Mesendoderm (in vitro differentiated cells): ENCODE results near the gene PLEKHB2.

Experiments used
- DNase-seq: peaks from one replicate; pipeline ENCODE4 v3.0.0; 2013
- H2AK5ac ChIP-seq: 2 replicates; pipeline ENCODE4 v1.6.1; 2013; ENCODE audit warnings: low read length, inconsistent platforms
- H2BK120ac ChIP-seq: 2 replicates; pipeline ENCODE4 v1.6.1; 2013; ENCODE audit warnings: low read depth, mild to moderate bottlenecking, low read length, moderate library complexity, mixed read lengths
- H2BK15ac ChIP-seq: replicated peaks from 2 replicates; pipeline ENCODE4 v1.6.1; 2013; ENCODE audit warnings: low read depth, mild to moderate bottlenecking, moderate library complexity
- H2BK5ac ChIP-seq: 2 replicates; pipeline ENCODE4 v1.6.1; 2013; ENCODE audit warnings: low read length, inconsistent platforms
- H3K18ac ChIP-seq: 2 replicates; pipeline ENCODE4 v1.6.1; 2013; ENCODE audit warnings: mild to moderate bottlenecking, low read length, mixed read lengths
- H3K23ac ChIP-seq: one replicate; pipeline ENCODE4 v1.6.1; 2013; ENCODE audit warnings: low read length
- H3K27ac ChIP-seq: 2 replicates; pipeline ENCODE4 v1.5.1; 2013; ENCODE audit warnings: low read depth, mild to moderate bottlenecking, inconsistent platforms, low read length, moderate library complexity
- H3K27me3 ChIP-seq: 2 replicates; pipeline ENCODE4 v1.6.1; 2013; ENCODE audit warnings: low read length, control low read depth, mild to moderate bottlenecking, inconsistent platforms; ENCODE audit not compliant: insufficient read depth, poor library complexity
- H3K36me3 ChIP-seq: 2 replicates; pipeline ENCODE4 v1.6.1; 2013; ENCODE audit warnings: low read length, inconsistent platforms; ENCODE audit not compliant: control insufficient read depth, insufficient read depth
- H3K4ac ChIP-seq: one replicate; pipeline ENCODE4 v1.6.1; 2013; ENCODE audit warnings: low read depth, mild to moderate bottlenecking, low read length, moderate library complexity
- H3K4me1 ChIP-seq: 2 replicates; pipeline ENCODE4 v1.6.1; 2013; ENCODE audit warnings: low read depth, low read length, inconsistent platforms; ENCODE audit not compliant: control insufficient read depth
- H3K4me2 ChIP-seq: 2 replicates; pipeline ENCODE4 v1.6.1; 2013; ENCODE audit warnings: low read length
- H3K4me3 ChIP-seq: 2 replicates; pipeline ENCODE4 v1.5.1; 2013; ENCODE audit warnings: mild to moderate bottlenecking, low read length
- H3K56ac ChIP-seq: one replicate; pipeline ENCODE4 v1.6.1; 2013; ENCODE audit warnings: low read length
- H3K79me1 ChIP-seq: 2 replicates; pipeline ENCODE4 v1.6.1; 2013; ENCODE audit warnings: low read length, inconsistent platforms
- H3K79me2 ChIP-seq: 2 replicates; pipeline ENCODE4 v1.6.1; 2013; ENCODE audit warnings: mild to moderate bottlenecking, low read length; ENCODE audit not compliant: control insufficient read depth, insufficient read depth
- H3K9ac ChIP-seq: 2 replicates; pipeline ENCODE4 v1.6.1; 2013; ENCODE audit warnings: low read length, inconsistent platforms
- H4K5ac ChIP-seq: one replicate; pipeline ENCODE4 v1.6.1; 2013; ENCODE audit warnings: low read length
- H4K8ac ChIP-seq: one replicate; pipeline ENCODE4 v1.6.1; 2013; ENCODE audit warnings: low read depth, mild to moderate bottlenecking, control low read depth, low read length, moderate library complexity
- WGBS: extraction: QIAGEN DNeasy Blood & Tissue Kit; methylation state at CpG from one replicate; pipeline ENCODE4 v1.1.7; 2013; ENCODE audit warnings: low lambda C conversion rate, missing lambda C conversion rate; ENCODE audit not compliant: insufficient coverage; ENCODE audit errors: extremely low coverage; 5-methylcytosine and 5-hydroxymethylcytosine counted together

Gene PLEKHB2

DNA sequence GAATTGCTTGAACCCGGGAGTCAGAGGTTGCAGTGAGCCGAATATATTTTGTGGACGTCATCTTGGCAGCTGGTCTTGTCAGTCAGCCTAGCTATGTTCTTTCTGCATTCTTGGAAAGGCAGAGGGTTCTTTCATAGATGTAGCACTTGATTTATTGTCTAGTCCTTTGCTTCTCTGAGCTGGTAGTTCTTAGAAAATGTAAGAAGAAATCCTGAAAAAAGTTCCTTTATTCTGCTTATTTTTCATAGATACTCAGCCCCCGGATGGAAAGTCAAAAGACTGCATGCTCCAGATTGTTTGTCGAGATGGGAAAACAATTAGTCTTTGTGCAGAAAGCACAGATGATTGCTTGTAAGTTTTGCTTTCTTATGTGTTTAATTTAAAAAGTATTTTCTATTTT, 21.3 kb downstream of the PLEKHB2 start:
- Histone ChIP-seq H3K79me1 (peaks cover 17% of the 10 kb centered on the region), H3K4me1 (no peaks in the 10 kb centered on the region), H2AK5ac (no peak overlapping the region), H3K23ac (no peak overlapping the region), H3K4ac (no peak overlapping the region), H2BK5ac (no peak overlapping the region), H3K9ac (no peak overlapping the region), H3K79me2 (peaks cover 14% of the 10 kb centered on the region), H3K36me3 (peaks cover 6% of the 10 kb centered on the region), H3K27ac (no peak overlapping the region), H2BK15ac (no peak overlapping the region), H3K56ac (no peak overlapping the region), H3K4me3 (no peak overlapping the region), H4K5ac (no peak overlapping the region), H4K8ac (no peak overlapping the region), H3K18ac (no peak overlapping the region), H3K27me3 (no peaks in the 10 kb centered on the region), H3K4me2 (no peak overlapping the region), H2BK120ac (no peak overlapping the region)
- DNase-seq = no peak
- WGBS = no CpG with 5 or more reads among the region's 5 CpGs

DNA sequence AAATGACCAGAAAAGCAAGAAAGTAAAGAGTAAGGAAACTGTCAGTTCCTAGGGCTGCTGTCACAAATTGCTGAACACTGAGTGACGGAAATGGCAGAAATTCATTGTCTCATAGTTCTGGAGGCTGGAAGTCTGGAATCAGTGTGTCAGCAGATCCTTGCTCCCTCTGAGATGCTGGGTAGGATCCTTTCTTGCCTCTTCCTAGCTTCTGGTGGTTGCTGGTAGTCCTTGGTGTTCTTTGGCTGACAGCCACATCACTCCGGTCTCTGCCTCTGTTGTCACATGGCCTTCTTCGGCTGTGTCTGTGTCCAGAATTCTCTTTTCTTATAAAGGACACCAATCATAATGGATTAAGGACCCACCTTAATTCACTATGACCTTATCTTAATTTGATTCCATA, 21.9 kb downstream of the PLEKHB2 start:
- no peaks in the 10 kb centered on the region for H3K4me1 ChIP-seq
- no peak overlapping the region for H3K4me2 ChIP-seq
- H3K9ac ChIP-seq = no peak overlapping the region
- no peak overlapping the region for H2BK5ac ChIP-seq
- H3K4me3 ChIP-seq = no peak overlapping the region
- no peaks in the 10 kb centered on the region for H3K27me3 ChIP-seq
- DNase-seq = no peak
- H3K27ac ChIP-seq = no peak overlapping the region
- H3K4ac ChIP-seq = no peak overlapping the region
- H3K79me2 ChIP-seq = peaks cover 14% of the 10 kb centered on the region
- H3K18ac ChIP-seq = no peak overlapping the region
- no peak overlapping the region for H2BK15ac ChIP-seq
- no peak overlapping the region for H2BK120ac ChIP-seq
- peaks cover 15% of the 10 kb centered on the region for H3K79me1 ChIP-seq
- no peak overlapping the region for H3K56ac ChIP-seq
- no peak overlapping the region for H2AK5ac ChIP-seq
- WGBS = no CpG with 5 or more reads among the region's 3 CpGs
- no peak overlapping the region for H4K8ac ChIP-seq
- H3K23ac ChIP-seq = no peak overlapping the region
- H4K5ac ChIP-seq = no peak overlapping the region
- H3K36me3 ChIP-seq = peaks cover 6% of the 10 kb centered on the region

DNA sequence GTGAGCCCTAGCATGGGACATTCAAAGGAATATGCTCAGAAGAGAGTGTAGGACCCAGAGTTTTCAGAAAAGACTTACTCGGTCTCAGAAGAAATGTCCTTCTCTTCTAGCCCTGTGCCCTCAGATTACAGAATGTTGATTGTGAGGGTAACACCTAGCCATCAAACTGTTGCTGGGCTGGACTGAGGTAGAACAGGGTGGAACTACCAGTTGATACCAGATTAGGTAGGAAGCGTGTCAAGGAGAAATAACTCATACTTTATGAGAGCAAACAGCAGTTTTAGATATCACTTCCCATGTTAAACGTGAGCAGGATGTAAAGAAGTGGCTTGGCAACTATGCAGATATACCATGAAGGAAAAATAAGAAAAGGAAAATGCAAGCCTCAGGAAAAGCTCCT, 22.8 kb downstream of the PLEKHB2 start:
- Histone ChIP-seq H3K4ac (no peak overlapping the region), H3K27me3 (no peaks in the 10 kb centered on the region), H3K4me2 (no peak overlapping the region), H2BK120ac (no peak overlapping the region), H2AK5ac (no peak overlapping the region), H2BK5ac (no peak overlapping the region), H3K79me1 (peaks cover 12% of the 10 kb centered on the region), H3K23ac (no peak overlapping the region), H4K8ac (no peak overlapping the region), H3K18ac (no peak overlapping the region), H3K79me2 (peaks cover 9% of the 10 kb centered on the region), H3K27ac (no peak overlapping the region), H3K56ac (no peak overlapping the region), H3K36me3 (peaks cover 7% of the 10 kb centered on the region), H3K4me1 (no peaks in the 10 kb centered on the region), H3K4me3 (no peak overlapping the region), H3K9ac (no peak overlapping the region), H4K5ac (no peak overlapping the region), H2BK15ac (no peak overlapping the region)
- WGBS = no CpG with 5 or more reads among the region's 3 CpGs
- no peak for DNase-seq

DNA sequence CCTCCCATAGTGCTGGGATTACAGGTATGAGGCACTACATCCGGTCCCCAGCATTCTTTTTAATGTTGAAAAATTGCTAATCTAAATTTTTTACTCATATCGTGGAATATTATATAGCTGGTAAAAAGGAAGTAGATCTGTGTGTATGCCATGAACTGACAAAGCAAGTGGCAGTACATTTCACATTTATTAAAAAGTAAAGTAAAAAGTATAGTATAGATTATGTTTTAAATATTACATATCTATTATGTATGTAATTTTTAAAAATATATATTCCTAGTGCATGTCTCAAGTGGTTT, 25.1 kb downstream of the PLEKHB2 start:
- no CpG with 5 or more reads among the region's 2 CpGs for WGBS

DNA sequence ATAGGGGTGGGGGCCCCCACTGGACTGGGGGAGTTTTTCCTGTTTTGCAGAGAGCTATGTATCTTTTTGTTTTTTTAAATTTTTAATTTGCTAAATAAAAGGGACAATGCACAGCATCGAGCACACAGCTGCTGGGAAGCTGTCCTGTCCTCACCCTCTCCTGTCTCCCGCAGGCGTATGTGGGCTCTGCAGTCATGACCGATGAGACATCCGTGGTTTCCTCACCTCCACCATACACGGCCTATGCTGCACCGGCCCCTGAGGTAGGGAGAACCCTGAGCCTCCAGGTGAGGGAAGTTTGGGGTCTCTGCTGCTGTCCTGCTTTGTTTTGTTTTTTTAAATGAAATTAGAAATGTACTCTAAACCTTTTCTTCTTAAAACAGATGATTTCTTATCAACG, 27.6 kb downstream of the PLEKHB2 start:
- peaks cover 9% of the 10 kb centered on the region for H3K36me3 ChIP-seq
- WGBS = no CpG with 5 or more reads among the region's 8 CpGs

More for the DNA sequence above, 25.1 kb downstream of the PLEKHB2 start:
- H3K23ac ChIP-seq = no peak overlapping the region
- H3K9ac ChIP-seq = no peak overlapping the region
- no peak overlapping the region for H3K18ac ChIP-seq
- no peak overlapping the region for H3K56ac ChIP-seq
- H3K79me1 ChIP-seq = peaks cover 2% of the 10 kb centered on the region
- H2BK15ac ChIP-seq = no peak overlapping the region
- no peak overlapping the region for H2BK5ac ChIP-seq
- H4K5ac ChIP-seq = no peak overlapping the region
- H3K4ac ChIP-seq = no peak overlapping the region
- no peak overlapping the region for H2BK120ac ChIP-seq
- H3K4me1 ChIP-seq = no peaks in the 10 kb centered on the region
- no peak overlapping the region for H2AK5ac ChIP-seq
- no peak overlapping the region for H3K4me2 ChIP-seq
- H3K79me2 ChIP-seq = no peaks in the 10 kb centered on the region
- DNase-seq = no peak
- H3K27ac ChIP-seq = no peak overlapping the region
- no peak overlapping the region for H3K4me3 ChIP-seq
- H3K27me3 ChIP-seq = no peaks in the 10 kb centered on the region
- no peak overlapping the region for H4K8ac ChIP-seq
- peaks cover 9% of the 10 kb centered on the region for H3K36me3 ChIP-seq

DNA sequence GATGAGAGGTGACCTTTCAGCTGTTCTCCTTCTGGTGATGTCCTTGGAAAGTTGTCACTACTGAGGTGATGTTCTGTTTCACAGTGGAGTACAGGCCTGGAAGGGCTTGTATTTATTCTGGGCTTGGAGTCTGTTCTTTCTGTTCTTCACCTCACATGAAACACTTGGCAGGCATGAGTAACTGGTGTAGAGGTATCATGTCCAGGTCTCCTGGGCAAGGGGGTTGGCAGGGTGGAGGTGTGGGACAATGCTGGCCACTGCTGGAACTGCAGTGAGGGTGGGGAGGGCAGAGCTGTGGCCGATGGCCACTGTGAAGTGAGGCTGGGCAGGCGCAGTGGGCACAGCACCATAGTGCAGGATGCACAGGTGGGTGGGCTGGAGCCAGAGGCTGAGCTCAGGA, 35.4 kb downstream of the PLEKHB2 start:
- Histone ChIP-seq H3K23ac (no peak overlapping the region), H3K9ac (no peak overlapping the region), H3K18ac (no peak overlapping the region), H2BK5ac (no peak overlapping the region), H3K27me3 (no peaks in the 10 kb centered on the region), H3K4me2 (no peak overlapping the region), H3K4ac (no peak overlapping the region), H3K4me3 (no peak overlapping the region), H2BK15ac (no peak overlapping the region), H3K79me1 (peaks cover 21% of the 10 kb centered on the region), H3K27ac (no peak overlapping the region), H3K56ac (no peak overlapping the region), H2BK120ac (no peak overlapping the region), H4K5ac (no peak overlapping the region), H3K36me3 (peaks cover 12% of the 10 kb centered on the region), H4K8ac (no peak overlapping the region), H3K79me2 (peaks cover 7% of the 10 kb centered on the region), H3K4me1 (no peaks in the 10 kb centered on the region), H2AK5ac (no peak overlapping the region)
- no CpG with 5 or more reads among the region's 2 CpGs for WGBS
- no peak for DNase-seq

More for the DNA sequence above, 27.6 kb downstream of the PLEKHB2 start:
- no peak overlapping the region for H3K23ac ChIP-seq
- H2BK120ac ChIP-seq = no peak overlapping the region
- no peaks in the 10 kb centered on the region for H3K27me3 ChIP-seq
- H3K18ac ChIP-seq = no peak overlapping the region
- no peak overlapping the region for H4K8ac ChIP-seq
- no peak overlapping the region for H3K4me3 ChIP-seq
- peak; percentile 37 for DNase-seq
- H3K4me1 ChIP-seq = no peaks in the 10 kb centered on the region
- peaks cover 2% of the 10 kb centered on the region for H3K79me1 ChIP-seq
- H3K27ac ChIP-seq = no peak overlapping the region
- no peak overlapping the region for H2AK5ac ChIP-seq
- H3K56ac ChIP-seq = no peak overlapping the region
- no peak overlapping the region for H3K4ac ChIP-seq
- no peak overlapping the region for H3K4me2 ChIP-seq
- no peak overlapping the region for H2BK15ac ChIP-seq
- H4K5ac ChIP-seq = no peak overlapping the region
- no peak overlapping the region for H2BK5ac ChIP-seq
- no peaks in the 10 kb centered on the region for H3K79me2 ChIP-seq
- no peak overlapping the region for H3K9ac ChIP-seq
